ENCODE data around the gene PRKN.

GRCh38 chr6:161584621-161585340 lies 1142.8 kb downstream of the PRKN start:
- no peak for TF ChIP-seq CTCF (IDR thresholded peaks at IDR 0.05; ENCODE audit: borderline replicate concordance, extremely low read depth, low read length, poor library complexity, severe bottlenecking)
- no peak for TF ChIP-seq EZH2 (IDR thresholded peaks at IDR 0.05; ENCODE audit: borderline replicate concordance, low read depth, low read length, severe bottlenecking)

All from DND-41 (cell line).